Body of pancreas (tissue), 4 donors: Measurements from ENCODE around the gene IL16.

Source experiments
- CTCF ChIP-seq, 7 experiments: fragments of 450-650 bp in 4 of 7; fragments of 200-600 bp in 3 of 7; sonication (generic) in 3 of 7; IDR thresholded peaks; one replicate each; pipeline ENCODE4 v1.5.1; 2016 to 2019; ENCODE audit warnings: antibody characterized with exemption in 7 of 7
- POLR2A ChIP-seq, 3 donors: fragments of 450-650 bp; IDR thresholded peaks; one replicate each; pipeline ENCODE4 v1.6.1; 2016; ENCODE audit warnings: antibody characterized with exemption in 3 of 3, mild to moderate bottlenecking in 2 of 3

GRCh38 chr15:81216422-81216821, 19.7 kb downstream of the IL16 start:
- TF ChIP-seq CTCF (IDR thresholded peaks at IDR 0.05) (no peak), POLR2A (IDR thresholded peaks at IDR 0.05) (no peak)
